Neutrophil (primary cell): ENCODE results near the gene CACNA1I.
A peak's percentile ranks its signal among the peaks of the same experiment; 100 is the strongest.
"Not testable (repeated sequence)": the region's sequence is repeated elsewhere in the genome, so short reads cannot be mapped to it uniquely, and the experiment has no call there.

Source experiments
- H3K27ac ChIP-seq: fragments of 200-600 bp; sonication (generic); 2 replicates; pipeline ENCODE4 v1.5.1; 2016; ENCODE audit warnings: mild to moderate bottlenecking, moderate library complexity
- H3K27me3 ChIP-seq: fragments of 200-600 bp; sonication (generic); 2 replicates; pipeline ENCODE4 v1.6.0; 2016; ENCODE audit warnings: mild to moderate bottlenecking
- H3K36me3 ChIP-seq: fragments of 200-600 bp; sonication (generic); 2 replicates; pipeline ENCODE4 v1.5.1; 2017
- H3K4me1 ChIP-seq, 2 experiments: fragments of 200-600 bp in 1 of 2; sonication (generic) in 1 of 2; 1 replicate in 1 of 2; 2 replicates in 1 of 2; pipeline versions ENCODE4 v1.5.1 to v1.6.1; 2013 to 2016; ENCODE audit warnings: low read depth in 1 of 2, low read length in 1 of 2, mild to moderate bottlenecking in 1 of 2, moderate library complexity in 1 of 2; ENCODE audit not compliant: control insufficient read depth in 1 of 2, insufficient read depth in 1 of 2
- H3K4me3 ChIP-seq, 2 experiments: fragments of 200-600 bp in 1 of 2; sonication (generic) in 1 of 2; 1 replicate in 1 of 2; 2 replicates in 1 of 2; pipeline ENCODE4 v1.5.1; 2013 to 2016; ENCODE audit warnings: low read depth in 1 of 2, low read length in 1 of 2, mild to moderate bottlenecking in 1 of 2, moderate library complexity in 1 of 2
- H3K9me3 ChIP-seq: fragments of 200-600 bp; sonication (generic); 2 replicates; pipeline ENCODE4 v1.5.1; 2016
- CTCF ChIP-seq: fragments of 200-600 bp; sonication (generic); IDR thresholded peaks from 2 replicates; pipeline ENCODE4 v1.5.1; 2016; ENCODE audit warnings: antibody characterized with exemption

CACNA1I gene

DNA sequence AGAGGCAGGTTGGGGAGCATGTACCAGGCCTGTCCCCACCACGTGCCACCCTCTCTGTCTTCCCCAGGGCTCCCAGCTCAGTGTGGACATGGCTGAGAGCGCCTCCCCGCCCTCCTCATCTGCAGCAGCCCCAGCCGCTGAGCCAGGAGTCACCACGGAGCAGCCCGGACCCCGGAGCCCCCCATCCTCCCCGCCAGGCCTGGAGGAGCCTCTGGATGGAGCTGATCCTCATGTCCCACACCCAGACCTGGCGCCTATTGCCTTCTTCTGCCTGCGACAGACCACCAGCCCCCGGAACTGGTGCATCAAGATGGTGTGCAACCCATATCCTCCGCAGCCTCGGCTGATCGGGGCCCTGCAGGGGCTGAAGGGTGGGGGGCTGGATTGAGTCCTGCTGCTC lies at the start of gene CACNA1I:
Gene CACNA1I (plus strand): TSS at position 89 of the 400 bp plus-strand sequence. CDS start 0 bp downstream, at position 89.
- Histone ChIP-seq H3K36me3 (no peaks in the 10 kb centered on the region), H3K9me3 (no peaks in the 10 kb centered on the region), H3K4me1 (no peaks in the 10 kb centered on the region), H3K4me3 (no peak within 1 kb of the TSS), H3K27me3 (peaks cover 11% of the 10 kb centered on the region), H3K27ac (no peak within 1 kb of the TSS)
- no peak for TF ChIP-seq CTCF

DNA sequence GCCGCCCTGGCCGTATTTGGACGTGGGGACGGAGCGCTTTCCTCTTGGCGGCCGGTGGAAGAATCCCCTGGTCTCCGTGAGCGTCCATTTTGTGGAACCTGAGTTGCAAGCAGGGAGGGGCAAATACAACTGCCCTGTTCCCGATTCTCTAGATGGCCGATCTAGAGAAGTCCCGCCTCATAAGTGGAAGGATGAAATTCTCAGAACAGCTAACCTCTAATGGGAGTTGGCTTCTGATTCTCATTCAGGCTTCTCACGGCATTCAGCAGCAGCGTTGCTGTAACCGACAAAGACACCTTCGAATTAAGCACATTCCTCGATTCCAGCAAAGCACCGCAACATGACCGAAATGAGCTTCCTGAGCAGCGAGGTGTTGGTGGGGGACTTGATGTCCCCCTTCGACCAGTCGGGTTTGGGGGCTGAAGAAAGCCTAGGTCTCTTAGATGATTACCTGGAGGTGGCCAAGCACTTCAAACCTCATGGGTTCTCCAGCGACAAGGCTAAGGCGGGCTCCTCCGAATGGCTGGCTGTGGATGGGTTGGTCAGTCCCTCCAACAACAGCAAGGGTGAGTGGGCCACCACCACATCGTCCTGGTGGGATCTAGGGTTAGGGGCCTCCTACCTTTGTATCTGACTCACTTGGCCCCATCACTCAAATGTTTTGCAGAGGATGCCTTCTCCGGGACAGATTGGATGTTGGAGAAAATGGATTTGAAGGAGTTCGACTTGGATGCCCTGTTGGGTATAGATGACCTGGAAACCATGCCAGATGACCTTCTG lies 49.3 kb upstream of the CACNA1I start:
- TF ChIP-seq CTCF, result peak; percentile 51
- not testable (repeated sequence) for H3K27me3 ChIP-seq, H3K9me3 ChIP-seq
- H3K4me1 ChIP-seq, result peaks cover 64 to 65% of the 10 kb centered on the region in 2 experiments
- H3K36me3 ChIP-seq, result peaks cover 38% of the 10 kb centered on the region
- H3K27ac ChIP-seq, result peak overlapping the region; percentile 96
- H3K4me3 ChIP-seq, result peak overlapping the region; percentile 89 to 100

DNA sequence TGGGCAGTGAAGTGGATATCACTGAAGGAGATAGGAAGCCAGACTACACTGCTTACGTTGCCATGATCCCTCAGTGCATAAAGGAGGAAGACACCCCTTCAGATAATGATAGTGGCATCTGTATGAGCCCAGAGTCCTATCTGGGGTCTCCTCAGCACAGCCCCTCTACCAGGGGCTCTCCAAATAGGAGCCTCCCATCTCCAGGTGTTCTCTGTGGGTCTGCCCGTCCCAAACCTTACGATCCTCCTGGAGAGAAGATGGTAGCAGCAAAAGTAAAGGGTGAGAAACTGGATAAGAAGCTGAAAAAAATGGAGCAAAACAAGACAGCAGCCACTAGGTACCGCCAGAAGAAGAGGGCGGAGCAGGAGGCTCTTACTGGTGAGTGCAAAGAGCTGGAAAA lies 48.5 kb upstream of the CACNA1I start:
- not testable (repeated sequence) for H3K27me3 ChIP-seq, H3K9me3 ChIP-seq
- H3K27ac ChIP-seq, result peak overlapping the region; percentile 96
- peaks cover 72 to 73% of the 10 kb centered on the region in 2 experiments for H3K4me1 ChIP-seq
- peak overlapping the region; percentile 89 to 100 for H3K4me3 ChIP-seq
- H3K36me3 ChIP-seq, result peaks cover 38% of the 10 kb centered on the region

DNA sequence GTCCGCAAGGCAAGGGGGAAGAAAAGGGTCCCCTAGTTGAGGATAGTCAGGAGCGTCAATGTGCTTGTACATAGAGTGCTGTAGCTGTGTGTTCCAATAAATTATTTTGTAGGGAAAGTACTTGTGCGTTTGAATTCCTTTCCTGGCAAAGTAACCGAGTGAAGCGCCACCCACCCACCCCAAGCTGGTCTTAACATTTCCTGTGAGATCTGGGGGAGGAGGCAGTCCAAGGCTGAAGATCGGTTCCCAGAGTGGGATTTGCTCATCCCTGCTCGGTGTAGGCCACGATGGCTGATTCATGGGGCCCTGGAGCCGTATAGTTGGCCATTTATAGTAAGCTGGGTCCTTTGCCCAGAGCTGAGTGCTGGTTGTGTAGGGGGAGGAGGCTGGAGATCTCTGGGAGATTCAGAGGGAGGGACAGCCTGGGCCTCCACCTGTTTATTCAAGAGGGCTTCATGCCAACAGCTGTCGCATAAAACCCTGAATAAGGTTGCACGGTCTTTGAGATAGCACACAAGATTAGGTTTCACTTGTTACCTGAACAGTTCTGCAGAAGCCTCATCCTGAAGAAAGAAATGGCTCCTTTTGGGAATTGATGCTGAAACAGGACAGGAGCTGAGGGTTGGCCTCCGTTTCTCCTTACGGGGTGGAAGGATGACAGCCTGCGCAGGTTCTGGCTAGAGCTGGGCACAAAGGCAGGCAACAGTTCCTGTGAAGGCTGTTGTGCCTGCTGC lies 47.8 kb upstream of the CACNA1I start:
- H3K4me1 ChIP-seq, result peaks cover 79 to 80% of the 10 kb centered on the region in 2 experiments
- no peaks in the 10 kb centered on the region for H3K27me3 ChIP-seq
- TF ChIP-seq CTCF, result no peak
- peak overlapping the region; percentile 96 for H3K27ac ChIP-seq
- H3K36me3 ChIP-seq, result peaks cover 38% of the 10 kb centered on the region
- peak overlapping the region; percentile 4 to 100 for H3K4me3 ChIP-seq
- H3K9me3 ChIP-seq, result no peaks in the 10 kb centered on the region

DNA sequence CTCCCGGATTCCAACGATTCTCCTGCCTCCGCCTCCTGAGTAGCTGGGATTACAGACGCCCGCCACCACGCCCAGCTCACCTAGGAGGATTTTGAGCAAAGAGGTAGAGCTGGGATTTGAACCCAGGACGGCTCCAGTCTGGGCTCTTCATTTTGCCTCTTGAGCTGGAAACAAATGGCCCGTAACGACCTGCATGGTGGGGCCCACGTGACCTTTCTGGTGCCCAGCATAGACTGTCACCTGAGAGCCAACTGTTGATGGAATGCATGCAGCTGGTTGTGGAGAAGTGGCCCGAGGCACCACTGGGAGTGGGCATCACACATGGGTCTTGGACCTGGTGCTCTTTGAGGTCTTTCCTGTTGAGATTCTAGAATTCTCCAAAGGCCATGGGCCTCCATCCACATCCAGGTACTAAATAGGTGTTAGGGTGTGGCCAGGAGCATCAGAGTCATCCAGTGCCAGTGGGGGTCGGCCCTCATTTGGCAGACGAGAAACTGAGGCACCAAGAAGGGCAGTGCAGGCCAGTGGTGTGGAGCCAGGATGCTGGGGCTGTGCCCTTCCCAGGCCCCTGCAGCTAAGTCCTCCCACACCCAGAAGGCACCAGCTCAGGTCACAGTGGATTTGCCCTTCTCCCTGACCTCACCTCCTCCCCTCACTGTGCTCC lies 46.3 kb upstream of the CACNA1I start:
- Histone ChIP-seq H3K36me3 (peaks cover 46% of the 10 kb centered on the region), H3K27ac (peak overlapping the region; percentile 94), H3K4me3 (no peak overlapping the region), H3K27me3 (no peaks in the 10 kb centered on the region), H3K4me1 (peaks cover 85 to 87% of the 10 kb centered on the region in 2 experiments), H3K9me3 (no peaks in the 10 kb centered on the region)
- TF ChIP-seq CTCF, result no peak
